ENCODE measurements around the gene ZNF329. TPM values are rescaled to one million over a fixed set of nuclear protein-coding genes. Genes with fewer than 3 reads are reported as not detected.

ZNF329 gene
- total and polyA plus RNA-seq, 2 donors (not counting 1 experiment from before 2014, with no cell fraction given): 6.8 to 21.1 TPM

- TF ChIP-seq CTCF (conservative IDR thresholded peaks at IDR 0.05 in 1 of 2, IDR thresholded peaks at IDR 0.05 in 1 of 2; ENCODE audit: low read depth in 1 of 2, low read length in 2 of 2): no peak
- TF ChIP-seq EZH2 (IDR thresholded peaks at IDR 0.05; ENCODE audit: low read length, missing control alignments): no peak
- H3K9me3 ChIP-seq (ENCODE audit: control insufficient read depth, insufficient read depth, low read depth, low read length): peaks cover 1% of the 10 kb centered on the region
- H3K27ac ChIP-seq (ENCODE audit: insufficient read depth, low read length): no peak overlapping the region
- H3K9ac ChIP-seq (ENCODE audit: insufficient read depth, low read length): no peak overlapping the region
- no peaks in the 10 kb centered on the region for H3K4me1 ChIP-seq (ENCODE audit: control insufficient read depth, extremely low read depth, insufficient read depth, low read length)
- no peak for DNase-seq (ENCODE audit: low read depth in 2 of 2)
- peaks cover 3% of the 10 kb centered on the region for H3K36me3 ChIP-seq (ENCODE audit: control insufficient read depth, insufficient read depth, low read length)
- no peaks in the 10 kb centered on the region for H3K79me2 ChIP-seq (ENCODE audit: control insufficient read depth, insufficient read depth, low read length)
- no peak overlapping the region for H3K4me2 ChIP-seq (ENCODE audit: extremely low read depth, insufficient read depth, low read length)
- no peaks in the 10 kb centered on the region for H4K20me1 ChIP-seq (ENCODE audit: control insufficient read depth, extremely low read depth, insufficient read depth, low read length)
- no peak overlapping the region for H3K4me3 ChIP-seq (replicated peaks in 1 of 4; ENCODE audit: control extremely low read depth in 1 of 4, insufficient read depth in 1 of 4, low read depth in 3 of 4, low read length in 4 of 4)
- H3K27me3 ChIP-seq (ENCODE audit: control insufficient read depth, insufficient read depth, low read length): no peaks in the 10 kb centered on the region
- no peak overlapping the region for H2AFZ ChIP-seq (ENCODE audit: low read length)
Observed at GRCh38 chr19:58134244-58134643, 16.3 kb downstream of the ZNF329 start.

- Histone ChIP-seq H2AFZ (ENCODE audit: low read length) (no peak overlapping the region), H3K27ac (ENCODE audit: insufficient read depth, low read length) (no peak overlapping the region), H3K9ac (ENCODE audit: insufficient read depth, low read length) (no peak overlapping the region), H3K36me3 (ENCODE audit: control insufficient read depth, insufficient read depth, low read length) (peaks cover 9% of the 10 kb centered on the region), H3K79me2 (ENCODE audit: control insufficient read depth, insufficient read depth, low read length) (no peaks in the 10 kb centered on the region), H3K4me3 (replicated peaks in 1 of 4; ENCODE audit: control extremely low read depth in 1 of 4, insufficient read depth in 1 of 4, low read depth in 3 of 4, low read length in 4 of 4) (no peak overlapping the region), H3K27me3 (ENCODE audit: control insufficient read depth, insufficient read depth, low read length) (no peaks in the 10 kb centered on the region), H4K20me1 (ENCODE audit: control insufficient read depth, extremely low read depth, insufficient read depth, low read length) (no peaks in the 10 kb centered on the region), H3K4me2 (ENCODE audit: extremely low read depth, insufficient read depth, low read length) (no peak overlapping the region), H3K9me3 (ENCODE audit: control insufficient read depth, insufficient read depth, low read depth, low read length) (peaks cover 21% of the 10 kb centered on the region), H3K4me1 (ENCODE audit: control insufficient read depth, extremely low read depth, insufficient read depth, low read length) (no peaks in the 10 kb centered on the region)
- DNase-seq (ENCODE audit: low read depth in 2 of 2): no peak
- no peak for TF ChIP-seq EZH2 (IDR thresholded peaks at IDR 0.05; ENCODE audit: low read length, missing control alignments)
- no peak for TF ChIP-seq CTCF (conservative IDR thresholded peaks at IDR 0.05 in 1 of 2, IDR thresholded peaks at IDR 0.05 in 1 of 2; ENCODE audit: low read depth in 1 of 2, low read length in 2 of 2)
Observed at GRCh38 chr19:58129284-58129683, 21.3 kb downstream of the ZNF329 start.

GRCh38 chr19:58128041-58128685 lies 22.4 kb downstream of the ZNF329 start:
- Histone ChIP-seq H3K36me3 (ENCODE audit: control insufficient read depth, insufficient read depth, low read length) (peaks cover 9% of the 10 kb centered on the region), H3K27ac (ENCODE audit: insufficient read depth, low read length) (no peak overlapping the region), H3K9ac (ENCODE audit: insufficient read depth, low read length) (no peak overlapping the region), H3K9me3 (ENCODE audit: control insufficient read depth, insufficient read depth, low read depth, low read length) (peaks cover 21% of the 10 kb centered on the region), H3K79me2 (ENCODE audit: control insufficient read depth, insufficient read depth, low read length) (no peaks in the 10 kb centered on the region), H3K4me3 (replicated peaks in 1 of 4; ENCODE audit: control extremely low read depth in 1 of 4, insufficient read depth in 1 of 4, low read depth in 3 of 4, low read length in 4 of 4) (no peak overlapping the region), H3K4me2 (ENCODE audit: extremely low read depth, insufficient read depth, low read length) (no peak overlapping the region), H4K20me1 (ENCODE audit: control insufficient read depth, extremely low read depth, insufficient read depth, low read length) (no peaks in the 10 kb centered on the region), H3K27me3 (ENCODE audit: control insufficient read depth, insufficient read depth, low read length) (no peaks in the 10 kb centered on the region), H3K4me1 (ENCODE audit: control insufficient read depth, extremely low read depth, insufficient read depth, low read length) (no peaks in the 10 kb centered on the region), H2AFZ (ENCODE audit: low read length) (no peak overlapping the region)
- no peak for TF ChIP-seq CTCF (conservative IDR thresholded peaks at IDR 0.05 in 1 of 2, IDR thresholded peaks at IDR 0.05 in 1 of 2; ENCODE audit: low read depth in 1 of 2, low read length in 2 of 2)
- no peak for DNase-seq (ENCODE audit: low read depth in 2 of 2)

All from fibroblast of lung (primary cell).